ENCODE data around the gene CACUL1. TPM values are rescaled to one million over a fixed set of nuclear protein-coding genes. Genes with fewer than 3 reads are reported as not detected.

CACUL1 gene
- total and polyA plus RNA-seq, 2 experiments from 2014 or later = 37.5 to 48.3 TPM

DNA sequence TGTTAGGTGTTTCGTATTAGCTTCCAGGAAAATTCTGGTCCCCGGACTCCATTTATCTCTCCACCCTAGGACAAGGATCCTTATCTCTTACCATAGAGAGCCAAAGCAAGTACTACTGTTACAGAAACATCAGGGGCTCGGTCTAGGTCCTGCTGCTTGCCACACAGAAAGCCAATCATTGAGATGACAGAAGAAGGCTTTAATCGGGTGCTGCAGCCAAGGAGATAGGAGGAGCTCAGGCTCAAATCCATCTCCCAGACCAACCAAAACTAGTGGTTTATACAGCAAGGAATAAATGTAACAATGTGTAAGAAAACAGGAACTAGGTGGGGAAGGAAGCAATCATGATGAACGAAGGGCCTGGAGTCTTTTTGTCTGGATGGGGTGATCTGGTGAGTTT, 22.2 kb upstream of the CACUL1 start:
- no peaks in the 10 kb centered on the region for H3K9me3 ChIP-seq (ENCODE audit: low read depth)
- TF ChIP-seq, protein P1, sequence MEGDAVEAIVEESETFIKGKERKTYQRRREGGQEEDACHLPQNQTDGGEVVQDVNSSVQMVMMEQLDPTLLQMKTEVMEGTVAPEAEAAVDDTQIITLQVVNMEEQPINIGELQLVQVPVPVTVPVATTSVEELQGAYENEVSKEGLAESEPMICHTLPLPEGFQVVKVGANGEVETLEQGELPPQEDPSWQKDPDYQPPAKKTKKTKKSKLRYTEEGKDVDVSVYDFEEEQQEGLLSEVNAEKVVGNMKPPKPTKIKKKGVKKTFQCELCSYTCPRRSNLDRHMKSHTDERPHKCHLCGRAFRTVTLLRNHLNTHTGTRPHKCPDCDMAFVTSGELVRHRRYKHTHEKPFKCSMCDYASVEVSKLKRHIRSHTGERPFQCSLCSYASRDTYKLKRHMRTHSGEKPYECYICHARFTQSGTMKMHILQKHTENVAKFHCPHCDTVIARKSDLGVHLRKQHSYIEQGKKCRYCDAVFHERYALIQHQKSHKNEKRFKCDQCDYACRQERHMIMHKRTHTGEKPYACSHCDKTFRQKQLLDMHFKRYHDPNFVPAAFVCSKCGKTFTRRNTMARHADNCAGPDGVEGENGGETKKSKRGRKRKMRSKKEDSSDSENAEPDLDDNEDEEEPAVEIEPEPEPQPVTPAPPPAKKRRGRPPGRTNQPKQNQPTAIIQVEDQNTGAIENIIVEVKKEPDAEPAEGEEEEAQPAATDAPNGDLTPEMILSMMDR (IDR thresholded peaks at IDR 0.05; ENCODE audit: poor library complexity) = no peak
- TF ChIP-seq EZH2phosphoT487 (IDR thresholded peaks at IDR 0.05; ENCODE audit: low read depth, severe bottlenecking, unreplicated experiment) (no peak), EZH2 (IDR thresholded peaks at IDR 0.05; ENCODE audit: borderline replicate concordance) (no peak)
- no peaks in the 10 kb centered on the region for H4K20me1 ChIP-seq (ENCODE audit: insufficient read depth, poor library complexity, severe bottlenecking)
- no peaks in the 10 kb centered on the region for H3K36me3 ChIP-seq (replicated peaks; ENCODE audit: insufficient read depth, low read depth)
- no peak for DNase-seq (ENCODE audit: low spot score)
- H3K27me3 ChIP-seq = no peaks in the 10 kb centered on the region
- H3K27ac ChIP-seq = no peak overlapping the region
- H3K4me1 ChIP-seq (ENCODE audit: insufficient read depth) = no peaks in the 10 kb centered on the region
- 84% methylated on average over 5 of the region's 5 CpGs for whole genome bisulfite sequencing (ENCODE audit: low lambda C conversion rate, missing lambda C conversion rate)
- no peak overlapping the region for H2AFZ ChIP-seq
- H3K9me2 ChIP-seq (replicated peaks; ENCODE audit: insufficient read depth) = no peaks in the 10 kb centered on the region
- H3K79me2 ChIP-seq = no peaks in the 10 kb centered on the region
- no peak overlapping the region for H3K4me3 ChIP-seq
- H3K4me2 ChIP-seq = no peak overlapping the region

DNA sequence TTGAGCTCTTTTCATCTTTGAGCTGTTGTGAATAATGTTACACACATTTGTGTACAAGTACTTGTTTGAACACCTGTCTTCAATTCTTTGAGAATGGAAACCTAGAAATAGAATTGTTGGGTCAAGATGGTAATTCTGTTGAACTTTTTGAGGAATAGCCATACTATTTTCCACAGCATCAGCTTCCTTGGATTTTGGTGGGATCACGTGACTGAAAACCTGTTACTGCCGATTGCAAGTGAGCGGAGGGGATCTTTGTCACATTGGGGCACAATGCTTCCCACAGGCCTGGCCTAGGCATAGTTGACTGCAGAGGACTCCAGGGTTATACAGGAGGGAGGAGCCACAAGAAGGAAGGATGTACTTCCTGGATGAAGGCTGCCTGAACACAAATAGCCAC, 21.3 kb upstream of the CACUL1 start:
- Histone ChIP-seq H3K4me2 (no peak overlapping the region), H3K36me3 (replicated peaks; ENCODE audit: insufficient read depth, low read depth) (no peaks in the 10 kb centered on the region), H3K9me3 (ENCODE audit: low read depth) (no peaks in the 10 kb centered on the region), H3K4me3 (no peak overlapping the region), H2AFZ (no peak overlapping the region), H3K27ac (no peak overlapping the region), H3K4me1 (ENCODE audit: insufficient read depth) (no peaks in the 10 kb centered on the region), H3K79me2 (no peaks in the 10 kb centered on the region), H3K27me3 (no peaks in the 10 kb centered on the region), H4K20me1 (ENCODE audit: insufficient read depth, poor library complexity, severe bottlenecking) (no peaks in the 10 kb centered on the region), H3K9me2 (replicated peaks; ENCODE audit: insufficient read depth) (no peaks in the 10 kb centered on the region)
- TF ChIP-seq EZH2 (IDR thresholded peaks at IDR 0.05; ENCODE audit: borderline replicate concordance) (no peak), EZH2phosphoT487 (IDR thresholded peaks at IDR 0.05; ENCODE audit: low read depth, severe bottlenecking, unreplicated experiment) (no peak)
- TF ChIP-seq, protein P1 (IDR thresholded peaks at IDR 0.05; ENCODE audit: poor library complexity) = no peak
- 93% methylated on average over 3 of the region's 3 CpGs for WGBS (ENCODE audit: low lambda C conversion rate, missing lambda C conversion rate)
- no peak for DNase-seq (ENCODE audit: low spot score)

DNA sequence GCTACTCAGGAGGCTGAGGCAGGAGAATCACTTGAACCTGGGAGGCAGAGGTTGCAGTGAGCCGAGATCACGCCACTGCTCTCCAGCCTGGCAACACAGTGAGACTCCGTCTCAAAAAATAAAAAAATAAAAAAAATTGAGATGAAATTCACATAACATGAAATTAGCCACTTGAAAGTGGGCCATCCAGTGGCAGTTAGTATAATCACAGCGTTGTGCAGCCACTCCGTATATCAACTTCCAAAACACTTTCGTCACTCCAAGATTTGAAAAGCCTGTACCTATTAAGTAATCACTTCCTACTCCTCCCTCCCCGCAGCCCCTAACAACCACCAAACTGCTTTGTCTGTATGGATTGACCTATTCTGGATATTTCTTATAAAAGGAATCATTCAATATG, 20.7 kb upstream of the CACUL1 start:
- Histone ChIP-seq H3K9me3 (ENCODE audit: low read depth) (no peaks in the 10 kb centered on the region), H2AFZ (no peak overlapping the region), H4K20me1 (ENCODE audit: insufficient read depth, poor library complexity, severe bottlenecking) (no peaks in the 10 kb centered on the region), H3K9me2 (replicated peaks; ENCODE audit: insufficient read depth) (no peaks in the 10 kb centered on the region), H3K4me3 (no peak overlapping the region), H3K4me1 (ENCODE audit: insufficient read depth) (no peaks in the 10 kb centered on the region), H3K27me3 (no peaks in the 10 kb centered on the region), H3K4me2 (no peak overlapping the region), H3K36me3 (replicated peaks; ENCODE audit: insufficient read depth, low read depth) (no peaks in the 10 kb centered on the region), H3K27ac (no peak overlapping the region), H3K79me2 (no peaks in the 10 kb centered on the region)
- no peak for DNase-seq (ENCODE audit: low spot score)
- WGBS (ENCODE audit: low lambda C conversion rate, missing lambda C conversion rate) = 77% methylated on average over 7 of the region's 7 CpGs
- TF ChIP-seq EZH2 (IDR thresholded peaks at IDR 0.05; ENCODE audit: borderline replicate concordance) (no peak), EZH2phosphoT487 (IDR thresholded peaks at IDR 0.05; ENCODE audit: low read depth, severe bottlenecking, unreplicated experiment) (no peak)
- TF ChIP-seq, protein P1 (IDR thresholded peaks at IDR 0.05; ENCODE audit: poor library complexity) = no peak

GRCh38 chr10:118773041-118773440, 18.3 kb upstream of the CACUL1 start:
- Histone ChIP-seq H3K27ac (no peak overlapping the region), H3K27me3 (no peaks in the 10 kb centered on the region), H3K9me2 (replicated peaks; ENCODE audit: insufficient read depth) (no peaks in the 10 kb centered on the region), H3K4me3 (no peak overlapping the region), H4K20me1 (ENCODE audit: insufficient read depth, poor library complexity, severe bottlenecking) (no peaks in the 10 kb centered on the region), H2AFZ (no peak overlapping the region), H3K4me2 (no peak overlapping the region), H3K79me2 (no peaks in the 10 kb centered on the region), H3K4me1 (ENCODE audit: insufficient read depth) (peaks cover 3% of the 10 kb centered on the region), H3K9me3 (ENCODE audit: low read depth) (no peaks in the 10 kb centered on the region), H3K36me3 (replicated peaks; ENCODE audit: insufficient read depth, low read depth) (no peaks in the 10 kb centered on the region)
- TF ChIP-seq EZH2 (IDR thresholded peaks at IDR 0.05; ENCODE audit: borderline replicate concordance) (no peak), EZH2phosphoT487 (IDR thresholded peaks at IDR 0.05; ENCODE audit: low read depth, severe bottlenecking, unreplicated experiment) (no peak)
- TF ChIP-seq, protein P1 (IDR thresholded peaks at IDR 0.05; ENCODE audit: poor library complexity) = no peak
- WGBS (ENCODE audit: low lambda C conversion rate, missing lambda C conversion rate) = 92% methylated on average over 4 of the region's 4 CpGs
- DNase-seq (ENCODE audit: low spot score) = no peak

All from hepatocyte (in vitro differentiated cells).